ENCODE results near the gene IL24. TPM values are rescaled to one million over a fixed set of nuclear protein-coding genes. Genes with fewer than 3 reads are reported as not detected.

Gene IL24
- total and polyA plus RNA-seq, 2 donors (not counting 1 experiment from before 2014, with no cell fraction given), result not detected

DNA sequence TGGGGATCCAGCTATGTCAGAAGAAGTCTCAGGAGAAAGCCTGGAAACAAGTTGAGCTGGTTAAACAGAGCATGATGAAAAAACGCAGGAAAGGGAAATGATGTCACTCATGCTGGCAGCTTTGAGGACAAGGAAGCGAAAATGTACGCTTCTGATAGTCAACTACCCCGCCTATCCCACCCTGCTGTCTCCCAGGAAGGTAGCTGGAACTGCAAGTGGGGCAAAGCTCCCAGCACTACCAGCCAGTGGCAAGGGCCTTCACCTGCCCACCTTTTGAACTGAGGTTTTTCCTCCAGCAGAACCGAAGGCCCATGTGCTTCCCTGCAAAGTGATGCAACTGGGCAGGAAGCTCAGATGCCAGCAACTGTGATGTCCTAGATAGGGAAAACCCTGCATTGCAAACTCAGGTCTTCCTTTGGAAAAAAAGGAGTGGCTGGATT is 38.1 kb upstream of the IL24 start:
- Mint-ChIP-seq H3K27ac (no peak overlapping the region), H3K4me3 (no peak overlapping the region), H3K27me3 (peaks cover 22% of the 10 kb centered on the region), H3K9me3 (ENCODE audit: insufficient read depth) (no peaks in the 10 kb centered on the region), H3K4me1 (peaks cover 4% of the 10 kb centered on the region)
- POLR2A ChIA-PET, result no interaction called here
- WGBS (ENCODE audit: insufficient coverage), result 69% methylated on average over 2 of the region's 5 CpGs
- no peaks in the 10 kb centered on the region for H3K9me3 ChIP-seq (ENCODE audit: control extremely low read depth in 1 of 3, control insufficient read depth in 2 of 3, insufficient read depth in 1 of 3, low read length in 2 of 3)
- no peak overlapping the region for H2AFZ ChIP-seq (ENCODE audit: insufficient read depth, low read depth, low read length, poor library complexity, severe bottlenecking)
- H3K79me2 ChIP-seq (ENCODE audit: control insufficient read depth, insufficient read depth, low read length), result no peaks in the 10 kb centered on the region
- ATAC-seq (ENCODE audit: low read depth) (no peak), DNase-seq (no peak)
- no peaks in the 10 kb centered on the region for H3K36me3 ChIP-seq (replicated peaks in 1 of 2; ENCODE audit: control extremely low read depth in 1 of 2, control insufficient read depth in 1 of 2, extremely low read depth in 1 of 2, insufficient read depth in 2 of 2, low read length in 1 of 2)
- H3K4me1 ChIP-seq (ENCODE audit: control insufficient read depth in 2 of 2, insufficient read depth in 2 of 2, low read length in 2 of 2), result no peaks in the 10 kb centered on the region
- no peaks in the 10 kb centered on the region for H4K20me1 ChIP-seq (ENCODE audit: control insufficient read depth, insufficient read depth, low read length, poor library complexity, severe bottlenecking)
- no peak overlapping the region for H3K27ac ChIP-seq (ENCODE audit: low read length in 2 of 2)
- intact Hi-C loops (cut with micrococcal nuclease), result no loop called here
- TF ChIP-seq EZH2 (IDR thresholded peaks at IDR 0.05; ENCODE audit: borderline replicate concordance, insufficient read depth, low read depth, low read length, poor library complexity, severe bottlenecking), result no peak
- TF ChIP-seq, protein P1, sequence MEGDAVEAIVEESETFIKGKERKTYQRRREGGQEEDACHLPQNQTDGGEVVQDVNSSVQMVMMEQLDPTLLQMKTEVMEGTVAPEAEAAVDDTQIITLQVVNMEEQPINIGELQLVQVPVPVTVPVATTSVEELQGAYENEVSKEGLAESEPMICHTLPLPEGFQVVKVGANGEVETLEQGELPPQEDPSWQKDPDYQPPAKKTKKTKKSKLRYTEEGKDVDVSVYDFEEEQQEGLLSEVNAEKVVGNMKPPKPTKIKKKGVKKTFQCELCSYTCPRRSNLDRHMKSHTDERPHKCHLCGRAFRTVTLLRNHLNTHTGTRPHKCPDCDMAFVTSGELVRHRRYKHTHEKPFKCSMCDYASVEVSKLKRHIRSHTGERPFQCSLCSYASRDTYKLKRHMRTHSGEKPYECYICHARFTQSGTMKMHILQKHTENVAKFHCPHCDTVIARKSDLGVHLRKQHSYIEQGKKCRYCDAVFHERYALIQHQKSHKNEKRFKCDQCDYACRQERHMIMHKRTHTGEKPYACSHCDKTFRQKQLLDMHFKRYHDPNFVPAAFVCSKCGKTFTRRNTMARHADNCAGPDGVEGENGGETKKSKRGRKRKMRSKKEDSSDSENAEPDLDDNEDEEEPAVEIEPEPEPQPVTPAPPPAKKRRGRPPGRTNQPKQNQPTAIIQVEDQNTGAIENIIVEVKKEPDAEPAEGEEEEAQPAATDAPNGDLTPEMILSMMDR (IDR thresholded peaks at IDR 0.05), result no peak
- CTCF ChIA-PET, result interaction anchor here (0.7 to 3.1 kb wide), 12 partner anchors 13 to 124 kb away, joined by 3 to 16 read pairs (median 3); partner anchors contain the start of gene FCMR
- H3K4me2 ChIP-seq (replicated peaks; ENCODE audit: low read depth, low read length, poor library complexity, severe bottlenecking), result no peak overlapping the region
- no peak overlapping the region for H3K4me3 ChIP-seq (ENCODE audit: control extremely low read depth in 1 of 5, extremely low read depth in 1 of 5, insufficient read depth in 1 of 5, low read depth in 2 of 5, low read length in 4 of 5)
- no peak overlapping the region for H3K9ac ChIP-seq (ENCODE audit: low read length)
- peaks cover 0 to 4% (median 0%) of the 10 kb centered on the region in 4 experiments for H3K27me3 ChIP-seq (replicated peaks in 1 of 4; ENCODE audit: control extremely low read depth in 1 of 4, control insufficient read depth in 3 of 4, insufficient read depth in 4 of 4, low read length in 3 of 4)

DNA sequence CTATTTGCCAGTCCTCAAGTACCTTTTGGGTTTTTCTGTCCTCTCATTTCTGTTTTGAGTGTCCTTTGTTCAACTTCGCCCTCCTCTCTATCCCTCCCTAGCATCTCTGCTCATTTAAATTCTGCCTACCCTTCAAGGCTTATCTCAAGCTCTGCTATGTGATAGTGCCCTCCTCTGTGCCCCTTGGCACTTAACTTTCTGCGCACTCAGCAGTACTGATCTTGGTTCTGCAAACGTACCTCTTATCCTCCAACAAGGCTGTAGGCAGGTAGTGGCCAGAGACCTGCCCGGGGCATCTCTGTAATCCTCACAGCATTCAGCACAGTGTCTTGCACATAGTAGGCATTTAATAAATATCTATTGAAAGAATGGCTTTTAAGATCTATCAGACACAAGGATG is 37.1 kb upstream of the IL24 start:
- Mint-ChIP-seq H3K4me3 (no peak overlapping the region), H3K4me1 (peaks cover 8% of the 10 kb centered on the region), H3K27ac (no peak overlapping the region), H3K9me3 (ENCODE audit: insufficient read depth) (no peaks in the 10 kb centered on the region), H3K27me3 (peaks cover 22% of the 10 kb centered on the region)
- 91% methylated on average over 3 of the region's 4 CpGs for WGBS (ENCODE audit: insufficient coverage)
- Histone ChIP-seq H3K79me2 (ENCODE audit: control insufficient read depth, insufficient read depth, low read length) (no peaks in the 10 kb centered on the region), H3K4me1 (ENCODE audit: control insufficient read depth in 2 of 2, insufficient read depth in 2 of 2, low read length in 2 of 2) (no peaks in the 10 kb centered on the region), H3K9me3 (ENCODE audit: control extremely low read depth in 1 of 3, control insufficient read depth in 2 of 3, insufficient read depth in 1 of 3, low read length in 2 of 3) (no peaks in the 10 kb centered on the region), H3K27me3 (replicated peaks in 1 of 4; ENCODE audit: control extremely low read depth in 1 of 4, control insufficient read depth in 3 of 4, insufficient read depth in 4 of 4, low read length in 3 of 4) (peaks cover 0 to 4% (median 0%) of the 10 kb centered on the region in 4 experiments), H3K9ac (ENCODE audit: low read length) (no peak overlapping the region), H4K20me1 (ENCODE audit: control insufficient read depth, insufficient read depth, low read length, poor library complexity, severe bottlenecking) (no peaks in the 10 kb centered on the region), H3K27ac (ENCODE audit: low read length in 2 of 2) (no peak overlapping the region), H3K4me3 (ENCODE audit: control extremely low read depth in 1 of 5, extremely low read depth in 1 of 5, insufficient read depth in 1 of 5, low read depth in 2 of 5, low read length in 4 of 5) (no peak overlapping the region), H3K36me3 (replicated peaks in 1 of 2; ENCODE audit: control extremely low read depth in 1 of 2, control insufficient read depth in 1 of 2, extremely low read depth in 1 of 2, insufficient read depth in 2 of 2, low read length in 1 of 2) (no peaks in the 10 kb centered on the region), H3K4me2 (replicated peaks; ENCODE audit: low read depth, low read length, poor library complexity, severe bottlenecking) (no peak overlapping the region), H2AFZ (ENCODE audit: insufficient read depth, low read depth, low read length, poor library complexity, severe bottlenecking) (no peak overlapping the region)
- DNase-seq (no peak), ATAC-seq (ENCODE audit: low read depth) (no peak)
- intact Hi-C loops (cut with micrococcal nuclease), result no loop called here
- CTCF ChIA-PET, result interaction anchor here (1.1 to 3.1 kb wide), 9 partner anchors 24 to 125 kb away, joined by 3 to 16 read pairs (median 4); no protein-coding TSS in a partner anchor
- no peak for TF ChIP-seq EZH2 (IDR thresholded peaks at IDR 0.05; ENCODE audit: borderline replicate concordance, insufficient read depth, low read depth, low read length, poor library complexity, severe bottlenecking)
- TF ChIP-seq, protein P1 (IDR thresholded peaks at IDR 0.05), result no peak
- POLR2A ChIA-PET, result no interaction called here
